K562 (cell line): Measurements from ENCODE around the gene FBXO17. TPM values are rescaled to one million over a fixed set of nuclear protein-coding genes. Genes with fewer than 3 reads are reported as not detected.

Experiments
- BHLHE40 ChIP-seq: IDR thresholded peaks from 2 replicates; pipeline ENCODE4 v1.6.1; 2011; ENCODE audit warnings: low read length, improper control_type of control experiment
- GTF2E2 ChIP-seq: fragments of 200-800 bp; sonication (Bioruptor generic); IDR thresholded peaks from 2 replicates; pipeline ENCODE4 v1.6.1; 2016; ENCODE audit warnings: missing genetic modification characterization, missing compliant biosample characterization
- MYBL2 ChIP-seq, 2 experiments: fragments of 450-650 bp in 1 of 2; sonication (generic) in 1 of 2; formaldehyde crosslinking in 1 of 2; IDR thresholded peaks; 2 replicates each; pipeline versions ENCODE4 v1.6.1 to v1.8.1; 2017 to 2022; ENCODE audit warnings: borderline replicate concordance in 1 of 2, inconsistent platforms in 1 of 2, low read depth in 1 of 2, mild to moderate bottlenecking in 1 of 2, missing genetic modification reagents in 1 of 2, moderate library complexity in 1 of 2
- NEUROD1 ChIP-seq: fragments of 150-350 bp; IDR thresholded peaks from 2 replicates; pipeline ENCODE4 v1.6.1; 2014; ENCODE audit warnings: borderline replicate concordance, low read length, low read depth; ENCODE audit not compliant: partially characterized antibody
- SIN3A ChIP-seq, 2 experiments: fragments of 150-350 bp in 1 of 2; IDR thresholded peaks; 2 replicates each; pipeline ENCODE4 v1.6.1; 2011 to 2016; ENCODE audit warnings: borderline replicate concordance in 2 of 2, low read depth in 2 of 2, low read length in 2 of 2, mild to moderate bottlenecking in 2 of 2, moderate library complexity in 2 of 2; ENCODE audit not compliant: control insufficient read depth in 1 of 2
- SPI1 ChIP-seq: IDR thresholded peaks from 2 replicates; pipeline ENCODE4 v1.6.1; 2011; ENCODE audit warnings: low read depth, low read length, control low read depth, borderline replicate concordance
- polyA plus RNA-seq, 8 experiments: library from polyadenylated mRNA; depleted of rRNA in 4 of 8; stranded (reverse) in 5 of 8; unstranded in 3 of 8; fragments of >200 nt; fragmentation: Nextera tagmentation in 2 of 8; fragmentation: Illumina TruSeq in 1 of 8; extraction: Ambion mirVana in 2 of 8; extraction: Trizol in 1 of 8; gene quantifications; 2 replicates each; pipeline versions ENCODE4 v1.2.1 to v1.2.3, GENCODE V29; 2011 to 2014; ENCODE audit warnings: inconsistent platforms in 1 of 8, missing spikeins in 1 of 8
- total RNA-seq, 7 experiments: library from RNA; depleted of rRNA in 6 of 7; stranded (reverse); fragments of >200 nt in 6 of 7; fragmentation: Illumina TruSeq in 2 of 7; extraction: Trizol in 2 of 7; gene quantifications; 2 replicates each; pipeline versions ENCODE4 v1.2.1 to v1.2.3, GENCODE V29; 2011 to 2021; ENCODE audit warnings: low replicate concordance in 1 of 7
- TF ChIP-seq, protein P1 (sequence below): fragments of 250-450 bp; sonication (Bioruptor Pico); IDR thresholded peaks from 2 replicates; pipeline ENCODE4 v1.5.0; 2021; ENCODE audit warnings: mild to moderate bottlenecking, borderline replicate concordance
- TF ChIP-seq, protein P2 (sequence below): sonication (generic); formaldehyde crosslinking; IDR thresholded peaks from 2 replicates; pipeline ENCODE4 v1.8.1; 2022; ENCODE audit warnings: missing genetic modification reagents
- TF ChIP-seq, protein P3 (sequence below): fragments of 150-350 bp; IDR thresholded peaks from 2 replicates; pipeline ENCODE4 v1.6.1; 2014; ENCODE audit warnings: low read depth, mild to moderate bottlenecking, low read length, borderline replicate concordance
- TF ChIP-seq, protein P4 (sequence below): fragments of 250-450 bp; sonication (Bioruptor Pico); IDR thresholded peaks from 2 replicates; pipeline ENCODE4 v1.9.0; 2021; ENCODE audit warnings: mild to moderate bottlenecking, inconsistent platforms
- TF ChIP-seq, protein P5 (sequence below): fragments of 150-350 bp; conservative IDR thresholded peaks from 2 replicates; pipeline ENCODE4 v1.6.1; 2014; ENCODE audit warnings: low read length

FBXO17 gene
- total and polyA plus RNA-seq, 9 of the 15 experiments (the other 6 are each of a cell fraction or from before 2014, with no cell fraction given) = 4.1 to 27.1 (median 19.0) TPM

DNA sequence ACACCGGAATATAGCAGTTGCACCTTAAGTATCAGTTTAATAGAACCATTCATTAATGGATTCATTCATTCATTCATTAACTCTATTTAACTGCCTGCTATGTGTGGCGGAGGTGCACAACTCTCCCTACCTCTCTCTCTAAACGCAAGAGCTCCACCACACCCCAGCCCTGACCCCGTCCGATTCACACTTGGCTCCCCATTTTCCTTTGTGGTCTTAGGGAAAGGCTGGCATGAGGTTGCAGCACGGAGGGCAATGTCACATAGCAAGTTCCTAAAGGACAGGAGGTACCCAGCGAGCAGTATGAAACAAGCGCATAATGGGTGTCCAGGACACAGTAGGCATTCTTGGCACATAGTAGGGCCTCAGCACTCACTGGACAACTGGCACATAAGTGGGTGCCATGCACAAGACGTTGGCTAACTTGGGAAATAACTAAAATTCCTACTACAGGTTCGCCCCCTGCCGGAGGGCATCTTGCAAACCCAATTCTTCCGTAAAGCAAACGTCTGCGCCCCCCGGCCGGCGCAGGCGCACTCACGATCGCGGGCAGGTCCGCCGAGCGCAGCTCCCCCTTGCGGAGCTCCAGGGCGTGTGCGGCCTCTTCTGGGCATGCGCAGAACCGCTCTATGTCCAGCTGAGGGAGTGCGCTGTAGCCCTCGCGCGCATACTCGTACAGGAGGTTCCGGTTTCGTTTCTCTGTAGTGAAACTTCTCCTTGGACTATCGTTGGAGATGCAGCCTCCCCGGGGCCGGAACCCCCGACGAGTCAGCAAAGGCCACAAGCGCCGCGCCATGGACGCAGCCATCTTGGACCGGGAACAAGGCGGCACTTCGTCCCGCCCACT is 45.4 kb downstream of the FBXO17 start, which contains the start of gene SARS2 (continued):
- TF ChIP-seq, protein P1, sequence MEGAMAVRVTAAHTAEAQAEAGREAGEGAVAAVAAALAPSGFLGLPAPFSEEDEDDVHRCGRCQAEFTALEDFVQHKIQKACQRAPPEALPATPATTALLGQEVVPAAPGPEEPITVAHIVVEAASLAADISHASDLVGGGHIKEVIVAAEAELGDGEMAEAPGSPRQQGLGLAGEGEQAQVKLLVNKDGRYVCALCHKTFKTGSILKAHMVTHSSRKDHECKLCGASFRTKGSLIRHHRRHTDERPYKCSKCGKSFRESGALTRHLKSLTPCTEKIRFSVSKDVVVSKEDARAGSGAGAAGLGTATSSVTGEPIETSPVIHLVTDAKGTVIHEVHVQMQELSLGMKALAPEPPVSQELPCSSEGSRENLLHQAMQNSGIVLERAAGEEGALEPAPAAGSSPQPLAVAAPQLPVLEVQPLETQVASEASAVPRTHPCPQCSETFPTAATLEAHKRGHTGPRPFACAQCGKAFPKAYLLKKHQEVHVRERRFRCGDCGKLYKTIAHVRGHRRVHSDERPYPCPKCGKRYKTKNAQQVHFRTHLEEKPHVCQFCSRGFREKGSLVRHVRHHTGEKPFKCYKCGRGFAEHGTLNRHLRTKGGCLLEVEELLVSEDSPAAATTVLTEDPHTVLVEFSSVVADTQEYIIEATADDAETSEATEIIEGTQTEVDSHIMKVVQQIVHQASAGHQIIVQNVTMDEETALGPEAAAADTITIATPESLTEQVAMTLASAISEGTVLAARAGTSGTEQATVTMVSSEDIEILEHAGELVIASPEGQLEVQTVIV (CRISPR knock-in tag) = peak; percentile 64; the same call in 1 of the 2 replicates
- no peak for TF ChIP-seq MYBL2 (IDR thresholded peaks at IDR 0.05; ENCODE audit: low read depth)
- no peak for TF ChIP-seq MYBL2 (CRISPR knock-in tag; IDR thresholded peaks at IDR 0.05; ENCODE audit: borderline replicate concordance)
- TF ChIP-seq SPI1 = no peak
- TF ChIP-seq, protein P2, sequence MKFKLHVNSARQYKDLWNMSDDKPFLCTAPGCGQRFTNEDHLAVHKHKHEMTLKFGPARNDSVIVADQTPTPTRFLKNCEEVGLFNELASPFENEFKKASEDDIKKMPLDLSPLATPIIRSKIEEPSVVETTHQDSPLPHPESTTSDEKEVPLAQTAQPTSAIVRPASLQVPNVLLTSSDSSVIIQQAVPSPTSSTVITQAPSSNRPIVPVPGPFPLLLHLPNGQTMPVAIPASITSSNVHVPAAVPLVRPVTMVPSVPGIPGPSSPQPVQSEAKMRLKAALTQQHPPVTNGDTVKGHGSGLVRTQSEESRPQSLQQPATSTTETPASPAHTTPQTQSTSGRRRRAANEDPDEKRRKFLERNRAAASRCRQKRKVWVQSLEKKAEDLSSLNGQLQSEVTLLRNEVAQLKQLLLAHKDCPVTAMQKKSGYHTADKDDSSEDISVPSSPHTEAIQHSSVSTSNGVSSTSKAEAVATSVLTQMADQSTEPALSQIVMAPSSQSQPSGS (CRISPR knock-in tag) = no peak
- TF ChIP-seq SIN3A (IDR thresholded peaks at IDR 0.05; ENCODE audit: borderline replicate concordance in 2 of 2, control insufficient read depth in 1 of 2, low read depth in 2 of 2, low read length in 2 of 2) = peak; percentile 24 to 88; a peak in 3 of 4 replicates
- TF ChIP-seq GTF2E2 (tag) = 0 out of 2 replicates have a peak, but pooled peaks have one; percentile 81
- TF ChIP-seq, protein P3, sequence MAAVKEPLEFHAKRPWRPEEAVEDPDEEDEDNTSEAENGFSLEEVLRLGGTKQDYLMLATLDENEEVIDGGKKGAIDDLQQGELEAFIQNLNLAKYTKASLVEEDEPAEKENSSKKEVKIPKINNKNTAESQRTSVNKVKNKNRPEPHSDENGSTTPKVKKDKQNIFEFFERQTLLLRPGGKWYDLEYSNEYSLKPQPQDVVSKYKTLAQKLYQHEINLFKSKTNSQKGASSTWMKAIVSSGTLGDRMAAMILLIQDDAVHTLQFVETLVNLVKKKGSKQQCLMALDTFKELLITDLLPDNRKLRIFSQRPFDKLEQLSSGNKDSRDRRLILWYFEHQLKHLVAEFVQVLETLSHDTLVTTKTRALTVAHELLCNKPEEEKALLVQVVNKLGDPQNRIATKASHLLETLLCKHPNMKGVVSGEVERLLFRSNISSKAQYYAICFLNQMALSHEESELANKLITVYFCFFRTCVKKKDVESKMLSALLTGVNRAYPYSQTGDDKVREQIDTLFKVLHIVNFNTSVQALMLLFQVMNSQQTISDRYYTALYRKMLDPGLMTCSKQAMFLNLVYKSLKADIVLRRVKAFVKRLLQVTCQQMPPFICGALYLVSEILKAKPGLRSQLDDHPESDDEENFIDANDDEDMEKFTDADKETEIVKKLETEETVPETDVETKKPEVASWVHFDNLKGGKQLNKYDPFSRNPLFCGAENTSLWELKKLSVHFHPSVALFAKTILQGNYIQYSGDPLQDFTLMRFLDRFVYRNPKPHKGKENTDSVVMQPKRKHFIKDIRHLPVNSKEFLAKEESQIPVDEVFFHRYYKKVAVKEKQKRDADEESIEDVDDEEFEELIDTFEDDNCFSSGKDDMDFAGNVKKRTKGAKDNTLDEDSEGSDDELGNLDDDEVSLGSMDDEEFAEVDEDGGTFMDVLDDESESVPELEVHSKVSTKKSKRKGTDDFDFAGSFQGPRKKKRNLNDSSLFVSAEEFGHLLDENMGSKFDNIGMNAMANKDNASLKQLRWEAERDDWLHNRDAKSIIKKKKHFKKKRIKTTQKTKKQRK = no peak
- TF ChIP-seq, protein P4, sequence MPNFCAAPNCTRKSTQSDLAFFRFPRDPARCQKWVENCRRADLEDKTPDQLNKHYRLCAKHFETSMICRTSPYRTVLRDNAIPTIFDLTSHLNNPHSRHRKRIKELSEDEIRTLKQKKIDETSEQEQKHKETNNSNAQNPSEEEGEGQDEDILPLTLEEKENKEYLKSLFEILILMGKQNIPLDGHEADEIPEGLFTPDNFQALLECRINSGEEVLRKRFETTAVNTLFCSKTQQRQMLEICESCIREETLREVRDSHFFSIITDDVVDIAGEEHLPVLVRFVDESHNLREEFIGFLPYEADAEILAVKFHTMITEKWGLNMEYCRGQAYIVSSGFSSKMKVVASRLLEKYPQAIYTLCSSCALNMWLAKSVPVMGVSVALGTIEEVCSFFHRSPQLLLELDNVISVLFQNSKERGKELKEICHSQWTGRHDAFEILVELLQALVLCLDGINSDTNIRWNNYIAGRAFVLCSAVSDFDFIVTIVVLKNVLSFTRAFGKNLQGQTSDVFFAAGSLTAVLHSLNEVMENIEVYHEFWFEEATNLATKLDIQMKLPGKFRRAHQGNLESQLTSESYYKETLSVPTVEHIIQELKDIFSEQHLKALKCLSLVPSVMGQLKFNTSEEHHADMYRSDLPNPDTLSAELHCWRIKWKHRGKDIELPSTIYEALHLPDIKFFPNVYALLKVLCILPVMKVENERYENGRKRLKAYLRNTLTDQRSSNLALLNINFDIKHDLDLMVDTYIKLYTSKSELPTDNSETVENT (CRISPR knock-in tag) = no peak; the same call in 1 of the 2 replicates
- TF ChIP-seq BHLHE40 = peak; percentile 33
- TF ChIP-seq, protein P5, sequence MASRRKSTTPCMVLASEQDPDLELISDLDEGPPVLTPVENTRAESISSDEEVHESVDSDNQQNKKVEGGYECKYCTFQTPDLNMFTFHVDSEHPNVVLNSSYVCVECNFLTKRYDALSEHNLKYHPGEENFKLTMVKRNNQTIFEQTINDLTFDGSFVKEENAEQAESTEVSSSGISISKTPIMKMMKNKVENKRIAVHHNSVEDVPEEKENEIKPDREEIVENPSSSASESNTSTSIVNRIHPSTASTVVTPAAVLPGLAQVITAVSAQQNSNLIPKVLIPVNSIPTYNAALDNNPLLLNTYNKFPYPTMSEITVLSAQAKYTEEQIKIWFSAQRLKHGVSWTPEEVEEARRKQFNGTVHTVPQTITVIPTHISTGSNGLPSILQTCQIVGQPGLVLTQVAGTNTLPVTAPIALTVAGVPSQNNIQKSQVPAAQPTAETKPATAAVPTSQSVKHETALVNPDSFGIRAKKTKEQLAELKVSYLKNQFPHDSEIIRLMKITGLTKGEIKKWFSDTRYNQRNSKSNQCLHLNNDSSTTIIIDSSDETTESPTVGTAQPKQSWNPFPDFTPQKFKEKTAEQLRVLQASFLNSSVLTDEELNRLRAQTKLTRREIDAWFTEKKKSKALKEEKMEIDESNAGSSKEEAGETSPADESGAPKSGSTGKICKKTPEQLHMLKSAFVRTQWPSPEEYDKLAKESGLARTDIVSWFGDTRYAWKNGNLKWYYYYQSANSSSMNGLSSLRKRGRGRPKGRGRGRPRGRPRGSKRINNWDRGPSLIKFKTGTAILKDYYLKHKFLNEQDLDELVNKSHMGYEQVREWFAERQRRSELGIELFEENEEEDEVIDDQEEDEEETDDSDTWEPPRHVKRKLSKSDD = no peak
- no peak for TF ChIP-seq NEUROD1
